ENCODE results near the gene MAPRE2. TPM values are rescaled to one million over a fixed set of nuclear protein-coding genes. Genes with fewer than 3 reads are reported as not detected.
A peak's percentile ranks its signal among the peaks of the same experiment; 100 is the strongest.

MAPRE2 gene
- total RNA-seq, 4 donors from 2014 or later = 16.5 to 50.3 (median 21.2) TPM

DNA sequence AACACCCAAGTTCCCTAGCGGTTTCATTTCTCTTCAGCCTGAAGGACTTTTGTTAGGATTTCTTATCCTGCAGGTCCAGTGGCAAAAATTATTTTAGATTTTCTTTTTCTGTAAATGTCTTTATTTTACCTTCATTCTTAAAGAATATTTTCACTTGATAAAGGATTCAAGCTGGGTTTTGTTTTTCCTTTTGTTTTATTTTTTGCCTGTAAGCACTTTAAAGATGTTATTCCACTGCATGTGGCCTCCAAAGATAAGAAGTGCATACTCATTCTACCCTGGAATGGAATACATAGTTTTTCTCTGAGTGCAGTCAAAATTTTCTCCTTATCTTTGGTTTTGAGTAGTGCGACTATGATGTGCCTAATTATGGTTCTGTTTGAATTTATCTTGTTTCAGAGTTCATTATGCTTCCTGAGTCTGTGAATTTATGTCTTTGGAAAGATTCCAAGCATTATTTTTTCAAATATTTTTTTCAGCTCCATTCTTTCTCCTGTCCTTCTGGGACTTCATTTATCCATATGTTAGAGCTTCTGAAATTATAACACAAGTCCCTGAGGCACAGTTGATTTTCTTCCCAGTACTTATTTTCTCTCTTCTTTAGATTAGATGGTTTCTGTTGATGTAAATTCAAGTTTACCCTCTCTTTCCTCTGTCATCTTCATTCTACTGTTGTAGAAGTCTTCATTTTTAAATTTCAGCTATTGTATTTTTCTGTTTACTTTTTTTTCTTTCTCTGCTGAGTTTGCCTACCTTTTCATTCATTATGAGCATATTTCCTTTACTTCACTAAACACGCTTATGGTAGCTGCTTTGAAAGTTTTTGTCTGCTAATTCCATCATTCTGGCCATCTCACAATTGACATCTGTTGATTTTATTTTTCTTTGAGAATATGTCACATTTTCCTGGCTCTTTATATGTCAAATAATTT is 69.6 kb downstream of the MAPRE2 start:
- no peaks in the 10 kb centered on the region for H3K4me1 ChIP-seq
- no peaks in the 10 kb centered on the region for H3K9me3 ChIP-seq
- no peaks in the 10 kb centered on the region for H3K36me3 ChIP-seq
- H3K4me3 ChIP-seq = no peak overlapping the region
- no peak for DNase-seq
- H3K27me3 ChIP-seq = no peaks in the 10 kb centered on the region
- no peak for TF ChIP-seq POLR2A (IDR thresholded peaks at IDR 0.05)
- TF ChIP-seq CTCF (IDR thresholded peaks at IDR 0.05) = no peak
- no peak overlapping the region for H3K27ac ChIP-seq

DNA sequence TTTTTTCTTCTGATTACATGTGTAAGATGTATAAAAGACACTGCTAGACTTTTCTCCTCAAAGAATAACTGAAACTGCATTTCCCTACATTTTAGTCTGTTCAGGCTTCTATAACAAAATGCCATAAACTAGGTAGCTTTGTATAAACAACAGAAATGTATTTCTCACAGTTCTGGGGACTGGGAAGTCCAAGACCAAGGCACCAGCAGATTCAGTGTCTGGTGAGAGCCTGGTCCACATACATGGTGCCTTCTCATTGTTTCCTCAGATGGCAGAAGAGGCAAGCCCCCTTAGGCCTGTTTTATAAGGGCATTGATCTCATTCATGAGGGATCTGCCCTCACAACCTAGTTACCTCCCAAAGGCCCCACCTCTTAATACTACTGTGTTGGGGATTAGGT is 71.5 kb downstream of the MAPRE2 start:
- no peak for TF ChIP-seq CTCF (IDR thresholded peaks at IDR 0.05)
- TF ChIP-seq POLR2A (IDR thresholded peaks at IDR 0.05) = no peak
- H3K9me3 ChIP-seq = no peaks in the 10 kb centered on the region
- no peaks in the 10 kb centered on the region for H3K27me3 ChIP-seq
- peaks cover 0 to 7% (median 0%) of the 10 kb centered on the region in 4 donors for H3K4me1 ChIP-seq
- no peaks in the 10 kb centered on the region for H3K36me3 ChIP-seq
- DNase-seq = no peak
- H3K4me3 ChIP-seq = no peak overlapping the region
- no peak overlapping the region for H3K27ac ChIP-seq

DNA sequence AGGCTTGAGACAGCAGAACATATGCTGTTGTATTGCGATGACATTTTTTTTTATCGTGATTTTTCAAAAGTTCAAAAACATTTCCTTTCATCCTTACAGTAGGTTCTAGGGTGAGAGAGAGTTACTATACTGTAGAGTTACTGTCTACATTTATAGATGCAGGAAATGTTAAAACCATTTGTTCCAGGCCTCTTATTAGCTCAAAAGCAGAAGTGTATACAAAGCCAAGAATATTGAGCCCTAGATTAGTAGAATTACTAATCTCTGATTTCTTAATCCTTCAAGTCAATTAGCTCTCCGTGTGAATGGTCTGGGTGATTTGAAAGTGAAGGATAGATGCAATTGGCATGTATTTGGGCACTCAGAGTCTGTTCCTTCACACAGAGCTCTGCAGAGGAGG is 73.1 kb downstream of the MAPRE2 start:
- Histone ChIP-seq H3K27ac (no peak overlapping the region), H3K4me3 (no peak overlapping the region), H3K36me3 (no peaks in the 10 kb centered on the region), H3K27me3 (no peaks in the 10 kb centered on the region), H3K9me3 (no peaks in the 10 kb centered on the region), H3K4me1 (peaks cover 0 to 18% (median 0%) of the 10 kb centered on the region in 4 donors)
- DNase-seq = no peak
- TF ChIP-seq CTCF (IDR thresholded peaks at IDR 0.05) = no peak
- TF ChIP-seq POLR2A (IDR thresholded peaks at IDR 0.05) = no peak

DNA sequence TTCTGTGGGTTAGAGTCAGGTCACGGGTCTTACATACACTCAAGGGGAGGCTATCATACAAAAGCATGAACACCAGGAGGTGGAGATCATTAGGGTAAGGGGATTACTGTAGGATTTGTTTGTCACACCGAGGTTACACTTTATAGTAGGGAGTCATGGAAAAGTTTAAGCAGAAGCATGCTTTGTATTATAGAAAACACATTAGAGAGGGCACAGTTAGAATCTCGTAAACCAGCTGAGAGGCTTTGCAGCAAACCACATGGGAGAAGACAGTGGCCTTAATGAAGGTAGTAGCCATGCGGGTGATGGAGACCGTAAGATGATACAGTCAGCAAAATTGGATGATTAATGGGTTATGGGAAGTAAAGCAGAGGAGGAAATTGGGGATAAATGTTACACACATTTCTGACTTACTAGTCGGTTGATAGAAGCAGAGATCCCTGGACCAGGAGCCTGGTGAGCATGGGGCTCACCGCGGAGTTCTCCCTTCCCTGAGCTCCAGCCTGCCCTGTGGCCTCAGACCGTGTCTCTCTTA is 75.6 kb downstream of the MAPRE2 start:
- no peaks in the 10 kb centered on the region for H3K9me3 ChIP-seq
- peaks cover 0 to 18% (median 0%) of the 10 kb centered on the region in 4 donors for H3K4me1 ChIP-seq
- H3K27me3 ChIP-seq = no peaks in the 10 kb centered on the region
- TF ChIP-seq POLR2A (IDR thresholded peaks at IDR 0.05) = no peak
- no peak for TF ChIP-seq CTCF (IDR thresholded peaks at IDR 0.05)
- DNase-seq = no peak
- H3K27ac ChIP-seq = no peak overlapping the region
- H3K36me3 ChIP-seq = no peaks in the 10 kb centered on the region
- H3K4me3 ChIP-seq = no peak overlapping the region

- Histone ChIP-seq H3K36me3 (no peaks in the 10 kb centered on the region), H3K27me3 (no peaks in the 10 kb centered on the region), H3K9me3 (no peaks in the 10 kb centered on the region), H3K4me1 (peaks cover 0 to 18% (median 0%) of the 10 kb centered on the region in 4 donors), H3K27ac (peak overlapping the region in 2 of 4 donors; percentile 46 to 55), H3K4me3 (no peak overlapping the region)
- TF ChIP-seq CTCF (IDR thresholded peaks at IDR 0.05) (no peak), POLR2A (IDR thresholded peaks at IDR 0.05) (no peak)
- no peak for DNase-seq
Observed at GRCh38 chr18:35117372-35117771, 76.2 kb downstream of the MAPRE2 start.
